ENCODE results near the gene HSF2BP.

DNA sequence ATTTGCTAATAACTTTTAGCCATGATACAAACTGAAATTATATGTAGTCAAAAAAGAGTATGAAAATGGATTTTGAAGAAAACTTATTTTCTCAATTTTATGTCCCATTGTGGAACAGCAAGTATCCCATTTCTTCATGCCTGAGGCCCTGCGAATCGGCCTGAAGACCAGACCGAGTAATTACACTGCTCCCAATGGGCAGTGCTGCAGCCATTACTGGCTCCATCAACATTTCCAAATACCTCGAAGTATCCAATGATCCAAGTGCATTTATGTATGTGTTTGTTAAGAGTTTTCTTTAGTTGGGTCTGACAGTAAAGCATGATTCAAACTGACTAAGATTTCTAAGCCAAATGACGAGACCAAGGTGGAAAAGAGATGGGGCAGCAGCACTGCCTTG lies 44.4 kb downstream of the HSF2BP start:
- no peak for TF ChIP-seq CTCF (IDR thresholded peaks at IDR 0.05)
- no peak for TF ChIP-seq SMC3 (IDR thresholded peaks at IDR 0.05; ENCODE audit: low read depth, low read length)
- TF ChIP-seq, protein P1, sequence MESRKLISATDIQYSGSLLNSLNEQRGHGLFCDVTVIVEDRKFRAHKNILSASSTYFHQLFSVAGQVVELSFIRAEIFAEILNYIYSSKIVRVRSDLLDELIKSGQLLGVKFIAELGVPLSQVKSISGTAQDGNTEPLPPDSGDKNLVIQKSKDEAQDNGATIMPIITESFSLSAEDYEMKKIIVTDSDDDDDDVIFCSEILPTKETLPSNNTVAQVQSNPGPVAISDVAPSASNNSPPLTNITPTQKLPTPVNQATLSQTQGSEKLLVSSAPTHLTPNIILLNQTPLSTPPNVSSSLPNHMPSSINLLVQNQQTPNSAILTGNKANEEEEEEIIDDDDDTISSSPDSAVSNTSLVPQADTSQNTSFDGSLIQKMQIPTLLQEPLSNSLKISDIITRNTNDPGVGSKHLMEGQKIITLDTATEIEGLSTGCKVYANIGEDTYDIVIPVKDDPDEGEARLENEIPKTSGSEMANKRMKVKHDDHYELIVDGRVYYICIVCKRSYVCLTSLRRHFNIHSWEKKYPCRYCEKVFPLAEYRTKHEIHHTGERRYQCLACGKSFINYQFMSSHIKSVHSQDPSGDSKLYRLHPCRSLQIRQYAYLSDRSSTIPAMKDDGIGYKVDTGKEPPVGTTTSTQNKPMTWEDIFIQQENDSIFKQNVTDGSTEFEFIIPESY (IDR thresholded peaks at IDR 0.05; ENCODE audit: borderline replicate concordance, low read depth): no peak
- no peak for TF ChIP-seq TEAD4 (IDR thresholded peaks at IDR 0.05; ENCODE audit: borderline replicate concordance, insufficient read depth)
